IPS-20b (cell line): ENCODE measurements around the gene HOXC11.

ENCODE experiments used
- H3K27ac ChIP-seq: one replicate; pipeline ENCODE4 v1.5.1; 2013; ENCODE audit warnings: low read length
- H3K27me3 ChIP-seq: 2 replicates; pipeline ENCODE4 v1.6.1; 2013; ENCODE audit warnings: mild to moderate bottlenecking, low read length, inconsistent platforms; ENCODE audit not compliant: insufficient read depth
- H3K36me3 ChIP-seq: 2 replicates; pipeline ENCODE4 v1.6.1; 2013; ENCODE audit warnings: low read depth, mild to moderate bottlenecking, inconsistent platforms, low read length, moderate library complexity; ENCODE audit not compliant: insufficient read depth
- H3K4me1 ChIP-seq: 2 replicates; pipeline ENCODE4 v1.6.1; 2013; ENCODE audit warnings: mild to moderate bottlenecking, control low read depth, inconsistent platforms, low read length, moderate library complexity; ENCODE audit not compliant: insufficient read depth
- H3K4me3 ChIP-seq: 2 replicates; pipeline ENCODE4 v1.5.1; 2013; ENCODE audit warnings: mild to moderate bottlenecking, low read length, inconsistent platforms
- H3K9ac ChIP-seq: 2 replicates; pipeline ENCODE4 v1.6.1; 2013; ENCODE audit warnings: low read depth, mild to moderate bottlenecking, inconsistent platforms, low read length, moderate library complexity
- H3K9me3 ChIP-seq: 2 replicates; pipeline ENCODE4 v1.6.1; 2013; ENCODE audit warnings: mild to moderate bottlenecking, low read depth, low read length, inconsistent platforms; ENCODE audit not compliant: insufficient read depth

Gene HOXC11

DNA sequence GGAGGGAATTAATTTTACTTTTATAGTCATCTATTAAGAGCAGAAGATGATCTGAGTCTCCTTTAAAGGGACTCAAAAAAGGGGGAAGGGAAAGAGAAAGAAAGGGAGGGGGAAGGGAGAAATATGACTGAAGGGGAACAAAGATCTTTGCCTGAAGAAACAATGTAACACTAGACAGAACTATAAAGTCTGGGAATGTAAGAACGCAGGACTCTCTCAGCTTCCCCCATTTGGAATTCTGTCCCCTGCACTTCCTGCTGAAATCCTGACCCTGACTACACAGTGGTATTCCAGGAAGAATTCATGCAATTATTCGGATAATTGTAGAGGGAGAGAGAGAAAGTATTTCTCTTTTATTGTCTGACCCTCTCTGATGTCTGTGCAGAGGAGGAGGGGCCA lies 8.6 kb upstream of the HOXC11 start:
- peaks cover 100% of the 10 kb centered on the region for H3K27me3 ChIP-seq
- H3K9ac ChIP-seq, result no peak overlapping the region
- no peak overlapping the region for H3K4me3 ChIP-seq
- H3K9me3 ChIP-seq, result peaks cover 6% of the 10 kb centered on the region; the same call in 1 of the 2 replicates
- H3K4me1 ChIP-seq, result no peaks in the 10 kb centered on the region
- H3K36me3 ChIP-seq, result no peaks in the 10 kb centered on the region
- no peak overlapping the region for H3K27ac ChIP-seq

DNA sequence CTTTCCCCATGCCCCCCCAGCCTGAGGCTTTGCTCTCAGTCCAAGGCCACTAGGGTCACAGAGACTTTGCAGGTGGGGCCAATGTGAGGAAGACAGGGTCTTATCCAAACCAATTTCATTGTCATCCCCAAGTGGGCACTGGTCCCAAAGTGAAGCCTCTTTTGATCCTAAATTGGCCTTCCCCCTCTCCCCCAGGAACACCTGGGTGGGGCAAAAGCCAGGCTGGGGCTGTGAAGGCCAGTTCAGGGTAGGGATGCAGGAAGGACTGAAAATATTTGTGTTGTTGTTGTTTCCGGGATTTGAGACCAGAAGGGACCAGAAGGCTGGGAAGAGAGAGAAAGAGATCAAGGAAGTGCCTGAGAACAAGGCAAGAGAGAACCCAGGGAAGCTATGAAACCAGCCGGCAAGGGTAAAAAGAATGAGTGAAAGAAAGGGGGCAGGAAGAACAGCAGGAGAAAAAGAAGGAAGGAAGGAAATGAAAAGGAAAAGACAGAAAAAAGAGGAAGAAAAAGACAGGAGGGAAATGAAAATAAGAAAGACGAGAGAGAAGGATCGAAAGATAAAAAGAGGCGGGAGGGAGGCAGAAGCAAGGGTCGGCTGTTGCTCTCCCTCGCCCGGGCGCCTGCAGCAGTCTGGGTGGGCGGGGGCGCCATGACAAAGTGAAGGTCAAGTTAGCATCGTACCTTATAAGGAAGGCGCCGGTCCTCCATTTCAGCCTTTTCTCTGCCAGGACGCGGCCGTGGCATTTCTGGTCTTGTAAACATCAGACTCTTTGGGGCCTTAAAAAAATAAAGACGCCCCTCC lies 7.4 kb upstream of the HOXC11 start:
- Histone ChIP-seq H3K9me3 (peaks cover 6% of the 10 kb centered on the region; the same call in 1 of the 2 replicates), H3K4me3 (peak overlapping the region; percentile 22; the same call in 1 of the 2 replicates), H3K27me3 (peaks cover 100% of the 10 kb centered on the region), H3K27ac (no peak overlapping the region), H3K9ac (no peak overlapping the region), H3K4me1 (no peaks in the 10 kb centered on the region), H3K36me3 (no peaks in the 10 kb centered on the region)

DNA sequence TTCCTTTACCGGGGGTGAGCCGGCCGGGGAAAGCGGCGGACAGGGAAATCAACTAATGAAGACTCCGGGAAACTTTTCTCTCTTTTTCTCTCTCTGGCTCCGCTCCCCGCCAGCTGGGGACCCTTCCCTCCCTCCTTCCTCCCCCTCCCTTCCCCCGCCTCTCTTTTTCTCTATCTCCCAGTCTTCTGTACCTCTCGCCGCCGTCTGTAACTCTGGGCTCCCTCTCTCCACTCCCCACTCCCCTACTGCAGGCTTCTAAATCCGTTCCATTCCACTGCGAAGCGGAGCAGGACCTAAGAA lies 6.9 kb upstream of the HOXC11 start:
- Histone ChIP-seq H3K4me1 (no peaks in the 10 kb centered on the region), H3K4me3 (peak overlapping the region; percentile 22; the same call in 1 of the 2 replicates), H3K9me3 (peaks cover 6% of the 10 kb centered on the region; the same call in 1 of the 2 replicates), H3K27ac (no peak overlapping the region), H3K36me3 (no peaks in the 10 kb centered on the region), H3K9ac (no peak overlapping the region), H3K27me3 (peaks cover 100% of the 10 kb centered on the region)

DNA sequence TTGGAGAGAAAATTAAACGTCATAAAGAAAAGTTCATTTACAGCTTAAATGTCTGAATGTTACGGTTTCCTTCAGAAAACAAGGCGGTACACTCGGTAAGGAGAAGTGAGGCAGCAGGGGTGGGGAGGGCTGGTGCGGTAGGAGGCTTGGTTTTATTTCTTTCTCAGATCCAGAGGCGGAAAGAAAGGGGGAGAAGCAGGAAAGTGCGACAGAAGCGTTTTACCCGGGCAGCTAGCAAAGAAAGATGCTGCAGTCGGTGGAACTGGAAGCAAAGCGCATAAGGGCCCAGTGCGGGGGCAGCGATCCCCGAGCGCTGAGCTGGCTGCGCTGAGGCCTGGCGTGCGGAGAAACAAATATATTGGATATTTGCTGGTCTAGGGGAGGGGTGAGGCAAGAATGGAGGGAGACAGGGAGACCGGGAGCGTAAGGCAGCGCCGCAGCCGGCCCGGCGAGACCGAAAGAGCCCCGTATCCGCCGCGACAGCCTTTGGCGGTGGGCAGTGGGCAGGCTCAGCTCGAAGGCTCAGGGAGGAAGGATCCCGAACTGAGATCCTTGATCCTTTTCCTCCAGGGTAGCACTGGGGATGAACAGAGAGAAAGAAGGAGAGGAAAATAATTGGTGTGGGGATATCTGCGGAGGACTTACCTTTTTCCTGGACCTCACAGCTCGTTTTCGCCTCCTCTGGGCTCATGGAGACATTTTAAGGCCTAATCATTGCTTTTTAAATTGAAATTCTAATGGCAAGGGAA lies 6.4 kb upstream of the HOXC11 start:
- Histone ChIP-seq H3K4me1 (no peaks in the 10 kb centered on the region), H3K9ac (no peak overlapping the region), H3K9me3 (peaks cover 6% of the 10 kb centered on the region; the same call in 1 of the 2 replicates), H3K27me3 (peaks cover 100% of the 10 kb centered on the region), H3K27ac (no peak overlapping the region), H3K4me3 (no peak overlapping the region; the same call in 1 of the 2 replicates), H3K36me3 (no peaks in the 10 kb centered on the region)

DNA sequence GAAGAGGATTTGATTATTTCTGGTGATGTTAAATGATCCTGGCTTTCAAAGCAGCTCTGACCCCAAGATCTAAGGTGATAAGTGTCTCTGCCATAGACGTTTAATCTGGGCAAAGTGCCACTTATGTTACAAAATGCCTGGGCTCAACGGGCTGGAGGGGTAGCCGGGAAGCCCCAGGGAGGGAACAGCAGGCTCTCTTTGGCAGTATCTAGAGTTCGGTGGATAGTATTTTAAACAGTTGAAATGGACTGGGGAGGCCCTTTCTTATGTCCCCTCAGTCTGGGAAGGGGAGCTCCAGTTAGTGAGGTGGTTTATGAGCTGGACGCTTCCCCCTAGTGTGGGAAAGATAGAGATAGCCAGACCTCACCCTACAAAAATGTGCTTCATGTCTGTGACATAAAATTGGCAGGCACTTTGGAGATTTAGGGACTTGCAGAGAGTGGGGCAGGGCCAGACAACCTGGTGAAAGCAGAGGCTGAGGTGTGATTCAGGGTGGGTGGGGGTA lies 5.5 kb upstream of the HOXC11 start:
- no peaks in the 10 kb centered on the region for H3K36me3 ChIP-seq
- no peak overlapping the region for H3K27ac ChIP-seq
- H3K9me3 ChIP-seq, result peaks cover 8% of the 10 kb centered on the region; the same call in 1 of the 2 replicates
- no peaks in the 10 kb centered on the region for H3K4me1 ChIP-seq
- H3K9ac ChIP-seq, result no peak overlapping the region
- no peak overlapping the region for H3K4me3 ChIP-seq
- peaks cover 100% of the 10 kb centered on the region for H3K27me3 ChIP-seq

DNA sequence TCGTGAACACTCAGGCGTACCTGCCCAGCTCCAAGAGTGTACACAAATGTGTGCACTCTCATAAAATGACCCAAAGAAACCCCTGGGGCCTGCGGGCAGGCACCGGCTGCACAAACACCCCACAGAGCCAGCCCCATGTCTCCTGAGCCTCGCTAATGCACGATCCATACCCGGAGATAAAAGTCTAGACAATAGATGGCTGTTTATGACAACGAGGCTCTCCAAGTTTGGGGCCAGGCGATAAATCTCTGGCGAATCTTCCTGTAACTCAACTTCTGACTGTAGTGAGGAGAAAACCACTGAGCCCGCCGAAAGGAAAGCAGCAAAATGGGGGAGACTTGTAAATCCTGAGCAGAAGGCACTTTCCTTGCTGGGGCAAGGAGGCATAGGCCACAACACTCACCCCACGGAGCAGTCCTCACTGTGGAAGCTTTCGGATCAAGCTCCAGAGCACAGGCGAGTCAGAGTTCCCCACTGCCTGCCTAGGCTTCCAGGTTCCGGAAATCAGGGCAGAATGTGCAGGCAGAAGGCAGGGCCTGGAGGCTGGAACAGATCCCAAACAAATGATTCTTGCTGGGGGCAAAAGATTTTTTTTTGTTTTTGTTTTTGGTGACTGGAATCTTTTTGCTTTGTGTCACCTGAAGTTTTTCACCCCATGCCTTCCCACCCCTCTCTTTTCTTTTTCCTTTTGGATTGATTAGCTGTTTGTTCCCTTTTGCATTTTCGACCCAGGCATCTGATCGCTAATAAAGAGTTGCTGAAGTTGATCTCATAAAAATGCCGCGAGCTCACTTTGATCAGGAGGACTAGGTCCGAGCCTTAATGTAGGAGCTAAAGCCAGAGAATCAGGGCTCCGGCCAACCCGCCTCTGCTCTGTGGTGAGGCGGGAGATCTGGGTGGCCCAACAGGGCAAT lies 4.5 kb upstream of the HOXC11 start:
- no peak overlapping the region for H3K27ac ChIP-seq
- no peak overlapping the region for H3K9ac ChIP-seq
- peaks cover 9% of the 10 kb centered on the region; the same call in 1 of the 2 replicates for H3K9me3 ChIP-seq
- no peaks in the 10 kb centered on the region for H3K4me1 ChIP-seq
- no peak overlapping the region for H3K4me3 ChIP-seq
- peaks cover 100% of the 10 kb centered on the region for H3K27me3 ChIP-seq
- H3K36me3 ChIP-seq, result no peaks in the 10 kb centered on the region

DNA sequence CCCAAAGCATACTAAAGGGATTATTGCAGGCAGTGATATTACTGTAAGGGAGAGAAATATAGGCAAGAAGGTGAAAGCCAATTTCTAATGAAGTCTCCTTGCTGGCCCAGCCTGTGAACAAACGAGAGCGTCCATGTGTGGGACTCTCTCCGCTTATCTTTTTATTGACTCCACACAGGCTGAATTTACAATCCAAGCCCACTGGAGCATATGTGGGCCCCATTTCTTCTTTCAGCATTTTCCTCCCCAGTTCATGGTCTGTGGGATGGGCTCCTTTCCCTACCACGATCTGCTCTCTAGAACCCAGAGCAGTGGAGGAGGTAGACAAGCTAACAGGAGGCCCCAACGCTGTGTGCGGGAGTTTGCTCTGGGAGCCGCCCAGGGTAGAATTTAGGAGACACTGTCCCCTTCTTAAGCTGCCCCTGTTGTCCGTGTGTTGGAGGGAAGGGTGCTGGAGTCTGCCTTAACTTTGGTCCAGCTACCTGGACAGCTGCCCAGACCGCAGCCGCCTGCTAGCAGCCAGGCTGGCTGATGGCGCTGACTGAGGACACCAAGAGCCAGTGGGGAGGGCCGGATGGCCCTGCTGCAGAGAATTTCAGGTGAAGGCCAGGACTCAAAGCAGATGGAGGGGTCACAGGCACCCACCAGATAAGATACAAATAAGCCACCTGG lies 3.2 kb upstream of the HOXC11 start:
- no peak overlapping the region for H3K4me3 ChIP-seq
- no peak overlapping the region for H3K27ac ChIP-seq
- no peak overlapping the region for H3K9ac ChIP-seq
- no peaks in the 10 kb centered on the region for H3K4me1 ChIP-seq
- peaks cover 100% of the 10 kb centered on the region for H3K27me3 ChIP-seq
- H3K9me3 ChIP-seq, result peaks cover 9% of the 10 kb centered on the region; the same call in 1 of the 2 replicates
- H3K36me3 ChIP-seq, result no peaks in the 10 kb centered on the region

DNA sequence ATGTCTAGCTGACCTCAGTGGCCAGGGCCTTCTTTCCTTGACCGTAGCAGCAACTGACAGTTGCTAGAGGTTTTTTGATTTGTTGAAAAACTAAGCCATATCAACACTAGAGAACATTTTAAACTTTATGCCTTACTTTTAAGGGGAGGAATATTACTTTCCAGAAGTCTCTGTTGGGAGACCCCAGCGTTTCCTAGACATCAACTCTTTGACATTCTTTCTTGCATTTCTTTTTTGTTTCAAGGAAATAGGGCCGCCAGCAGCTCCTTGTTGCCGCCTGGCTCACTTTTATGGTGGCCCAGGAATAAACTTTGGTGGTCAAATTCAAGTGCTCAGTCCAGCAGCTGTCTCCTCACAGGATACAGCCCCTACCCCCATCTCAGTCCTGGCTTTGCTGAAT lies 2.5 kb upstream of the HOXC11 start:
- no peak overlapping the region for H3K27ac ChIP-seq
- no peaks in the 10 kb centered on the region for H3K4me1 ChIP-seq
- H3K27me3 ChIP-seq, result peaks cover 100% of the 10 kb centered on the region

DNA sequence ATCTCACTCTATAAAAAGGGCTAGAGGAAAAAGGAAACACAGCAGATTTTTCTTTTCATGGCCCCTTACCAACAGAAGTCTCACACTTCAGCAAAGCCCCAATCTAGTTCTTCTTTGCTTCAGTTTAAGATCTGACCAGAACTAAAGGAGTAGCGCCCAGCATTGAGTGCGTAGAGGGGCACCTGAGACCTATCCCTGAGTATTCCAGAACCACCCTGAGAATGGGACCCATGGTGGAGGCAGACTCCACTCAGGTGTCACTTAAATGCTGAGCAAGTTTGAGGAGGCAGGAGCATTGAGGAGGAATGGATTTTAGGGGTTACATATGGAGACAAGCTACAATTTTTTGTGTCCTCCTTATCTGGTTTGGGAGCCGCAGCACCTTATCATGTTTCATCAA lies 1.8 kb upstream of the HOXC11 start:
- H3K27me3 ChIP-seq, result peaks cover 100% of the 10 kb centered on the region
- no peak overlapping the region for H3K9ac ChIP-seq
- no peaks in the 10 kb centered on the region for H3K36me3 ChIP-seq
- H3K4me1 ChIP-seq, result no peaks in the 10 kb centered on the region
- no peak overlapping the region for H3K27ac ChIP-seq
- H3K9me3 ChIP-seq, result peaks cover 9% of the 10 kb centered on the region; the same call in 1 of the 2 replicates
- H3K4me3 ChIP-seq, result no peak overlapping the region

More for the DNA sequence above, 2.5 kb upstream of the HOXC11 start:
- Histone ChIP-seq H3K4me3 (no peak overlapping the region), H3K36me3 (no peaks in the 10 kb centered on the region), H3K9me3 (peaks cover 9% of the 10 kb centered on the region; the same call in 1 of the 2 replicates), H3K9ac (no peak overlapping the region)

DNA sequence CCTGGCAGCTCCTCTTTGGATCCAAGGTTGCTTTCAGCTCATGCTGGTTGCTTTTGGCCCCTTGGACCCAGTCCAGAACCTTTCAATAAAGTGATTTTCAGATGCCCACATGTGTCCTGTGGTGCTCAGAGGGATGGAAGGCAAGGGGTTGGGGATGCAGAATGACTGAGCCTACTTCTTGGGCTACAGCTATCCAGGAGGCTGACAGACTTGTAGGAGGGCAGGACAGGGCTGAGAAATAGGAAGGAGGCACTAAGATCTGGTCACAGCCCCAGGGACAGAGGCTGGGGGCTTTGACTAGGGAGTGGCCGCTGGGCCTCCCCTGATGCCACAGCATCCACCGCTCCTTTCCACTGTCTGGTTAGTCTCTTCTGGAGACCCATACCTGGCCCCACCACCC lies 1.2 kb upstream of the HOXC11 start:
- H3K4me1 ChIP-seq, result no peaks in the 10 kb centered on the region
- peaks cover 9% of the 10 kb centered on the region; the same call in 1 of the 2 replicates for H3K9me3 ChIP-seq
- no peak overlapping the region for H3K27ac ChIP-seq
- no peaks in the 10 kb centered on the region for H3K36me3 ChIP-seq
- H3K27me3 ChIP-seq, result peaks cover 100% of the 10 kb centered on the region
- no peak overlapping the region for H3K4me3 ChIP-seq
- H3K9ac ChIP-seq, result no peak overlapping the region
